Esophagus muscularis mucosa (tissue), 4 donors: ENCODE measurements around the gene FANCI. TPM values are rescaled to one million over a fixed set of nuclear protein-coding genes. Genes with fewer than 3 reads are reported as not detected.

Experiments used
- DNase-seq: peaks from one replicate; pipeline ENCODE4 v3.0.0-alpha.2; 2017; ENCODE audit errors: extremely low spot score
- H3K27ac ChIP-seq, 4 donors: fragments of 200-600 bp; sonication (generic); replicated peaks in 1 of 4; 1 replicate in 3 of 4; 2 replicates in 1 of 4; pipeline ENCODE4 v1.5.1; 2016 to 2019; ENCODE audit warnings: mild to moderate bottlenecking in 1 of 4
- H3K27me3 ChIP-seq, 4 donors: fragments of 200-600 bp; sonication (generic); one replicate each; pipeline versions ENCODE4 v1.5.1 to v1.6.0; 2016 to 2019
- H3K36me3 ChIP-seq, 4 donors: fragments of 200-600 bp; sonication (generic); one replicate each; pipeline ENCODE4 v1.5.1; 2016 to 2019
- H3K4me1 ChIP-seq, 4 donors: fragments of 200-600 bp; sonication (generic); one replicate each; pipeline ENCODE4 v1.5.1; 2016 to 2019
- H3K4me3 ChIP-seq, 4 donors: fragments of 200-600 bp; sonication (generic); 1 replicate in 2 of 4; 2 replicates in 2 of 4; pipeline ENCODE4 v1.5.1; 2016 to 2019; ENCODE audit warnings: mild to moderate bottlenecking in 4 of 4, moderate library complexity in 1 of 4
- H3K9me3 ChIP-seq, 4 donors: fragments of 200-600 bp; sonication (generic); 1 replicate in 3 of 4; 2 replicates in 1 of 4; pipeline ENCODE4 v1.5.1; 2016 to 2019
- EP300 ChIP-seq: sonication (generic); formaldehyde crosslinking; IDR thresholded peaks from one replicate; pipeline ENCODE4 v1.6.1; 2017; ENCODE audit warnings: antibody characterized with exemption
- POLR2A ChIP-seq: fragments of 450-650 bp; IDR thresholded peaks from one replicate; pipeline ENCODE4 v1.6.1; 2017; ENCODE audit warnings: antibody characterized with exemption, moderate library complexity, mild to moderate bottlenecking, low read depth
- POLR2AphosphoS5 ChIP-seq, 2 donors: sonication (generic); formaldehyde crosslinking; IDR thresholded peaks; one replicate each; pipeline ENCODE4 v1.6.1; 2017; ENCODE audit warnings: antibody characterized with exemption in 2 of 2
- WGBS: methylation state at CpG from one replicate; pipeline ENCODE4 v1.1.5; 2018; 5-methylcytosine and 5-hydroxymethylcytosine counted together
- intact Hi-C: fragments of 100-400 bp; cut with DNase I; formaldehyde crosslinking; loops from one replicate; pipeline ENCODE4 v1.15.1; 2023
- total RNA-seq, 4 donors: library from RNA; depleted of rRNA; stranded (reverse); fragments of >200 nt; gene quantifications; one replicate each; pipeline versions ENCODE4 v1.1.0 to v1.2.1, GENCODE V29; 2016
- TF ChIP-seq, protein P1 (sequence below), 3 experiments: fragments of 200-600 bp in 2 of 3; fragments of 450-650 bp in 1 of 3; sonication (generic) in 2 of 3; IDR thresholded peaks; one replicate each; pipeline ENCODE4 v1.5.1; 2017 to 2019; ENCODE audit warnings: antibody characterized with exemption in 3 of 3, mild to moderate bottlenecking in 2 of 3, moderate library complexity in 1 of 3

The FANCI gene
- total RNA-seq, 4 donors from 2014 or later = 3.5 to 10.2 (median 4.0) TPM

DNA sequence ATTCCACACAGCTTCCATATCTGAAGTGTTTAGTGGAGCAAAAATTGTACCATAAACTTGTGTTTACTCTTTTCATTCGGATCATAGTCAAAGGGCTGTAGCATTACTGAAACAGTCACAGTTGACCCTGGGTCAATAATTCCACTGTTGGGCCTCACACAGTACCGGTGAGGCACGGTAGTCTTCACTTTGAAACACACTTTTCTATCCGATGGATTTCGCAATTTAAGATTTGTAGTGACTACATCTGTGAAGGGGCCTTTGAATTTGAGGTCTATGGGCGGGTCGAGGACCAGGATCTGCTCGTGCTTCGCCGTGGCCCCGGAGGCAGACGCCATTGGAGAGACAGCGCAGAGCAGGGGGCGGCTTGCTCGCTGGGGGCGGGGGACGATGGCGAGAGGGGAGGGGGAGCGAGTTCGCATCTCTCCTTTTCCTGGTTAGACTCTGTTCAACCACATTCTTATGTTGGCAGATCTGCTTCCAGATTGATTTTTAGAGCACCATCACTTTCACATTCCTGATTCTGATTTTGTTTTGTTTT lies 42.2 kb upstream of the FANCI start:
- intact Hi-C loops = loop anchor here (10.0 kb wide), 2 partner anchors 103 to 233 kb away; no protein-coding TSS in a partner anchor
- H3K27me3 ChIP-seq = no peaks in the 10 kb centered on the region
- no peak for DNase-seq
- H3K36me3 ChIP-seq = peaks cover 14 to 53% (median 32%) of the 10 kb centered on the region in 4 donors
- H3K4me3 ChIP-seq = no peak overlapping the region
- H3K4me1 ChIP-seq = peaks cover 10 to 25% (median 17%) of the 10 kb centered on the region in 4 donors
- WGBS = 84% methylated on average over 20 of the region's 20 CpGs
- no peak overlapping the region for H3K27ac ChIP-seq
- TF ChIP-seq, protein P1, sequence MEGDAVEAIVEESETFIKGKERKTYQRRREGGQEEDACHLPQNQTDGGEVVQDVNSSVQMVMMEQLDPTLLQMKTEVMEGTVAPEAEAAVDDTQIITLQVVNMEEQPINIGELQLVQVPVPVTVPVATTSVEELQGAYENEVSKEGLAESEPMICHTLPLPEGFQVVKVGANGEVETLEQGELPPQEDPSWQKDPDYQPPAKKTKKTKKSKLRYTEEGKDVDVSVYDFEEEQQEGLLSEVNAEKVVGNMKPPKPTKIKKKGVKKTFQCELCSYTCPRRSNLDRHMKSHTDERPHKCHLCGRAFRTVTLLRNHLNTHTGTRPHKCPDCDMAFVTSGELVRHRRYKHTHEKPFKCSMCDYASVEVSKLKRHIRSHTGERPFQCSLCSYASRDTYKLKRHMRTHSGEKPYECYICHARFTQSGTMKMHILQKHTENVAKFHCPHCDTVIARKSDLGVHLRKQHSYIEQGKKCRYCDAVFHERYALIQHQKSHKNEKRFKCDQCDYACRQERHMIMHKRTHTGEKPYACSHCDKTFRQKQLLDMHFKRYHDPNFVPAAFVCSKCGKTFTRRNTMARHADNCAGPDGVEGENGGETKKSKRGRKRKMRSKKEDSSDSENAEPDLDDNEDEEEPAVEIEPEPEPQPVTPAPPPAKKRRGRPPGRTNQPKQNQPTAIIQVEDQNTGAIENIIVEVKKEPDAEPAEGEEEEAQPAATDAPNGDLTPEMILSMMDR (IDR thresholded peaks at IDR 0.05) = no peak
- TF ChIP-seq EP300 (no peak), POLR2AphosphoS5 (IDR thresholded peaks at IDR 0.05) (no peak), POLR2A (no peak)
- H3K9me3 ChIP-seq = no peaks in the 10 kb centered on the region

DNA sequence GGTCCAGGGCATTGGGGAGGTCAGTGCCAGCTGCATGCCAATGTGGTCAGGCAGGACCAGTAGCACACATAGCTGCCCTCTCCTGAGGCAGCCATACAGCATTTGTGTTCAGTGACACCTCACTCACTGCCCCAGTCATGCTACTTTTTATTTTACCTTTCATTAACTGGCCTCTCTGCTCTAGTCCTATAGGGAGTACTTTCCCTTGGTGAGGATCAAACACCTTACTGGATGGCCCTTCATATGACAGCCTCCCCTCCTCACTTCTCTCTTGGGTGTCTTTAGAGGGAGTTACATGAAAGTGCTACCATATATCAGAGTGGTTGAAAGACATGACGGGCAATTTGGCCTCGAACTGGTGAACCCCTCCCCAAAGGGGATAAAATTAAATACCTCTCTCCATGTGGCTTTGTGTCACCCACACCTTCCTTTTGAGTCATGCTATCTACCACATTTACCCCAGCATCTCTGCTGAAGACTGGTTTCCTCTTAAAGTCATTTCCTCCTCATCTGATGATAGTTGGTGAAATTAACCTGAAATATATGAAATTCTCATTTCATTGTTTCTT lies 40.0 kb upstream of the FANCI start:
- WGBS = 69% methylated on average over 2 of the region's 2 CpGs
- intact Hi-C loops = loop anchor here (10.0 kb wide), 2 partner anchors 101 to 231 kb away; no protein-coding TSS in a partner anchor
- H3K4me1 ChIP-seq = peaks cover 9 to 17% (median 14%) of the 10 kb centered on the region in 4 donors
- no peak overlapping the region for H3K4me3 ChIP-seq
- H3K27me3 ChIP-seq = no peaks in the 10 kb centered on the region
- no peaks in the 10 kb centered on the region for H3K9me3 ChIP-seq
- H3K36me3 ChIP-seq = peaks cover 11 to 31% (median 21%) of the 10 kb centered on the region in 4 donors
- no peak for TF ChIP-seq POLR2A
- TF ChIP-seq, protein P1 (IDR thresholded peaks at IDR 0.05) = no peak
- TF ChIP-seq POLR2AphosphoS5 (IDR thresholded peaks at IDR 0.05) = no peak
- no peak for TF ChIP-seq EP300
- DNase-seq = no peak
- no peak overlapping the region for H3K27ac ChIP-seq

DNA sequence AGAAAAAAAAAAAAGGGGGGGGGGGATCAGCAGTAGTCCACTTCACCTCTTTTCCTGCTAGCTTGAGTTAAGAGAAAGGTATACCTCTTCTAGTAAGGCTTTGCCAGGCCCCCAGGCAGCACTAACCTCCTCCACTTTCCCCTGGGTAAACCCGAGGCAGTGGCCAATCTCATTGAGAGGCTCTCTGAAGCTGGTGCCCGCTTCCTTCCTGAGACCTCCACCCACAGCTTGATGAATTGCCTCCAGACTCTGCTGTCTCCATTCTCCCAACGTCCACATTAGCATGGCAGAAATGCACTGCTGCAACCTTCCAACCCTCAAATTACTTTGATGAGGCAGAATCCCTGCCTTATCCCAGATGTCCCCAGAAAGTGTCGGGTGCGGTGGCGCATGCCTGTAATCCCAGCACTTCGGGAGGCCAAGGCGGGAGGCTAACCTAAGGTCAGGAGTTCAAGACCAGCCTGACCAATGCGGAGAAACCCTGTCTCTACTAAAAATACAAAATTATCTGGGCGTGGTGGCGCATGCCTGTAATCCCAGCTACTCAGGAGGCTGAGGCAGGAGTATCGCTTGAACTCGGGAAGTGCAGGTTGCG lies 37.7 kb upstream of the FANCI start:
- DNase-seq = no peak
- peaks cover 0 to 8% (median 4%) of the 10 kb centered on the region in 4 donors for H3K36me3 ChIP-seq
- no peaks in the 10 kb centered on the region for H3K27me3 ChIP-seq
- no peaks in the 10 kb centered on the region for H3K9me3 ChIP-seq
- peaks cover 4 to 9% (median 8%) of the 10 kb centered on the region in 4 donors for H3K4me1 ChIP-seq
- no peak overlapping the region for H3K4me3 ChIP-seq
- TF ChIP-seq, protein P1 (IDR thresholded peaks at IDR 0.05) = no peak
- TF ChIP-seq POLR2AphosphoS5 (IDR thresholded peaks at IDR 0.05) = no peak
- no peak for TF ChIP-seq EP300
- TF ChIP-seq POLR2A = no peak
- no peak overlapping the region for H3K27ac ChIP-seq
- intact Hi-C loops = loop anchor here (5.0 to 10.0 kb wide), 3 partner anchors 36 to 229 kb away; partner anchors contain the start of gene FANCI
- 75% methylated on average over 14 of the region's 14 CpGs for WGBS

DNA sequence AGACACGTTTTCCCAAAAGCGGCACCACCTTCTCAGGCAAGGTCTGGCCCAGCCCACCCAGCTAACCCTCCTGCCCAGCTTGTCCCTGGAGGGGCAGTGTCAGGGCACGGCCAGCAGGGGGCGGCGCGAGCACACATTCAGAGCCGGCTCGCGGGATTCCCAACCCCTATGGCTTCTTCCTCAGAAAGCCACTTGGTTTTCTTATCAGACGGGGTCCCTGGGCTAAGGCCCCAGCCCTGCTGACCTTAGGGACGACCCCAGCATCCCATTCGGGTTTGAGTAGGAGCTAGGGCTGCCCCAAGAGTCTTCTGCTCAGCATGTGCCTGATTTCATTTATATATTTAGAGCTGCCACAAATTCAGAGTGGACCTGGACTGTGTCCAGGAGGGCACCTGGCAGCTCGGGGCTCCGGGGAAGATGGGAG lies 36.9 kb upstream of the FANCI start:
- peak overlapping the region; percentile 8 to 48 (median 24) for H3K4me3 ChIP-seq
- TF ChIP-seq, protein P1 (IDR thresholded peaks at IDR 0.05) = peak in 2 of 3 experiments; percentile 90 to 97
- no peak for TF ChIP-seq POLR2A
- no peaks in the 10 kb centered on the region for H3K36me3 ChIP-seq
- WGBS = 6% methylated on average over 11 of the region's 14 CpGs
- peaks cover 4 to 9% (median 8%) of the 10 kb centered on the region in 4 donors for H3K4me1 ChIP-seq
- peak; percentile 94 for DNase-seq
- intact Hi-C loops = loop anchor here (5.0 to 10.0 kb wide), 3 partner anchors 35 to 228 kb away; partner anchors contain the start of gene FANCI
- no peak overlapping the region for H3K27ac ChIP-seq
- no peaks in the 10 kb centered on the region for H3K27me3 ChIP-seq
- H3K9me3 ChIP-seq = no peaks in the 10 kb centered on the region
